DMS153 treated with DMSO at 0.1 percent for 48 hours (cell line): Measurements from ENCODE around the gene ELP1.
"Not testable (repeated sequence)": the region's sequence is repeated elsewhere in the genome, so short reads cannot be mapped to it uniquely, and the experiment has no call there.

Experiments used
- DNase-seq: peaks from one replicate; lab custom pipeline; 2025; ENCODE audit not compliant: unreplicated experiment; lab: John Stamatoyannopoulos, UW

ELP1 gene

GRCh38 chr9:108934323-108934893 lies 484 bp upstream of the ELP1 start, which contains the start of gene ABITRAM:
TSS of gene ABITRAM (plus strand) at chr9:108934400. CDS start at chr9:108934487, 87 bp downstream.
- peak; percentile 47 for DNase-seq

- DNase-seq = no peak
Observed at GRCh38 chr9:108933231-108933717, 650 bp downstream of the ELP1 start.

GRCh38 chr9:108928386-108928785 lies 5.5 kb downstream of the ELP1 start:
- no peak for DNase-seq

GRCh38 chr9:108924466-108924865 lies 9.5 kb downstream of the ELP1 start:
- no peak for DNase-seq

- no peak for DNase-seq
Observed at GRCh38 chr9:108921200-108921599, 12.7 kb downstream of the ELP1 start.

- DNase-seq = not testable (repeated sequence)
Observed at GRCh38 chr9:108920401-108920800, 13.5 kb downstream of the ELP1 start.

- DNase-seq = no peak
Observed at GRCh38 chr9:108919517-108919916, 14.4 kb downstream of the ELP1 start.

GRCh38 chr9:108913391-108913790 lies 20.5 kb downstream of the ELP1 start:
- DNase-seq = no peak

- no peak for DNase-seq
Observed at GRCh38 chr9:108911820-108912219, 22.1 kb downstream of the ELP1 start.

- no peak for DNase-seq
Observed at GRCh38 chr9:108910914-108911313, 23.0 kb downstream of the ELP1 start.

- no peak for DNase-seq
Observed at GRCh38 chr9:108910402-108910801, 23.5 kb downstream of the ELP1 start.

GRCh38 chr9:108905494-108905893 lies 28.4 kb downstream of the ELP1 start:
- peak; percentile 42 for DNase-seq

GRCh38 chr9:108904161-108904560 lies 29.8 kb downstream of the ELP1 start:
- no peak for DNase-seq

- DNase-seq = peak; percentile 35
Observed at GRCh38 chr9:108903420-108904103, 30.4 kb downstream of the ELP1 start.

- no peak for DNase-seq
Observed at GRCh38 chr9:108900176-108900575, 33.7 kb downstream of the ELP1 start.

GRCh38 chr9:108899023-108899695 lies 34.8 kb downstream of the ELP1 start:
- not testable (repeated sequence) for DNase-seq

GRCh38 chr9:108897324-108898096 lies 36.4 kb downstream of the ELP1 start:
- DNase-seq = no peak

GRCh38 chr9:108894225-108894997 lies 39.5 kb downstream of the ELP1 start:
- no peak for DNase-seq

- DNase-seq = peak; percentile 2
Observed at GRCh38 chr9:108889649-108890067, 44.3 kb downstream of the ELP1 start.

GRCh38 chr9:108886594-108887271 lies 47.2 kb downstream of the ELP1 start:
- DNase-seq = not testable (repeated sequence)
